H1 (cell line): ENCODE data around the gene KCNJ12. TPM values are rescaled to one million over a fixed set of nuclear protein-coding genes. Genes with fewer than 3 reads are reported as not detected.

Experiments
- CTCF ChIA-PET: fragments of 300-600 bp; sonication (Branson Sonifier 250); formaldehyde crosslinking; loops from one replicate; lab custom pipeline; 2021; ENCODE audit not compliant: partially characterized antibody; lab: Charles Lee
- POLR2A ChIA-PET: fragments of 300-600 bp; sonication (Branson Sonifier 250); formaldehyde crosslinking; loops from one replicate; lab custom pipeline; 2021; ENCODE audit warnings: inconsistent platforms; ENCODE audit not compliant: partially characterized antibody; lab: Charles Lee
- DNase-seq, 2 experiments: peaks; one replicate each; pipeline versions ENCODE4 v3.0.0 to v3.0.0-alpha.2; 2010 to 2022; ENCODE audit warnings: low spot score in 2 of 2, low read depth in 1 of 2, mixed read lengths in 1 of 2
- FAIRE-seq: peaks from 2 replicates; lab custom pipeline; 2011; peaks lifted over from hg19 to GRCh38; lab: Jason Lieb, UNC
- H2AFZ ChIP-seq: 2 replicates; pipeline ENCODE4 v1.8.1; 2012; ENCODE audit warnings: low read length, inconsistent platforms
- H2AK5ac ChIP-seq: 2 replicates; pipeline ENCODE4 v1.6.1; 2013; ENCODE audit warnings: low read depth, low read length
- H2BK120ac ChIP-seq: replicated peaks from 2 replicates; pipeline ENCODE3; 2013; ENCODE audit warnings: low read depth, low read length, inconsistent platforms
- H2BK12ac ChIP-seq: 2 replicates; pipeline ENCODE4 v1.6.1; 2013; ENCODE audit warnings: low read depth, low read length
- H2BK15ac ChIP-seq: 2 replicates; pipeline ENCODE4 v1.6.1; 2013; ENCODE audit warnings: low read length
- H2BK20ac ChIP-seq: 2 replicates; pipeline ENCODE4 v1.6.1; 2013; ENCODE audit warnings: low read length
- H2BK5ac ChIP-seq: 2 replicates; pipeline ENCODE4 v1.6.1; 2013; ENCODE audit warnings: low read depth, low read length
- H3K14ac ChIP-seq: 2 replicates; pipeline ENCODE4 v1.6.1; 2013; ENCODE audit warnings: inconsistent platforms; ENCODE audit not compliant: insufficient read length
- H3K18ac ChIP-seq: 2 replicates; pipeline ENCODE4 v1.6.1; 2013; ENCODE audit warnings: low read length; ENCODE audit errors: extremely low read depth
- H3K23ac ChIP-seq: 2 replicates; pipeline ENCODE4 v1.6.1; 2013; ENCODE audit warnings: inconsistent platforms; ENCODE audit not compliant: insufficient read length
- H3K23me2 ChIP-seq: 2 replicates; pipeline ENCODE4 v1.6.1; 2013; ENCODE audit warnings: low read depth, low read length
- H3K27ac ChIP-seq: 2 replicates; pipeline ENCODE4 v1.6.1; 2011; ENCODE audit warnings: low read depth, low read length, inconsistent platforms
- H3K27me3 ChIP-seq, 4 experiments: replicated peaks in 1 of 4; 1 replicate in 1 of 4; 2 replicates in 3 of 4; pipeline versions ENCODE4 v1.6.1 to v1.8.1; 2011 to 2013; ENCODE audit warnings: low read length in 3 of 4, mild to moderate bottlenecking in 3 of 4, inconsistent platforms in 2 of 4, mixed read lengths in 2 of 4, moderate library complexity in 1 of 4; ENCODE audit not compliant: control insufficient read depth in 3 of 4, insufficient read depth in 3 of 4; ENCODE audit errors: extremely low read depth in 1 of 4
- H3K36me3 ChIP-seq, 4 experiments: 2 replicates each; pipeline versions ENCODE4 v1.6.1 to v1.8.1; 2011 to 2013; ENCODE audit warnings: mild to moderate bottlenecking in 4 of 4, low read length in 3 of 4, moderate library complexity in 2 of 4, control low read depth in 1 of 4, inconsistent platforms in 1 of 4; ENCODE audit not compliant: insufficient read depth in 4 of 4, control insufficient read depth in 2 of 4
- H3K4ac ChIP-seq: replicated peaks from 2 replicates; pipeline ENCODE3; 2013; ENCODE audit warnings: low read length, low read depth, mixed read lengths, inconsistent platforms; ENCODE audit not compliant: insufficient read length
- H3K4me1 ChIP-seq, 4 experiments: replicated peaks in 1 of 4; 1 replicate in 1 of 4; 2 replicates in 3 of 4; pipeline versions ENCODE4 v1.6.1 to v1.8.1; 2011 to 2013; ENCODE audit warnings: low read length in 3 of 4, inconsistent platforms in 2 of 4, mixed read lengths in 1 of 4; ENCODE audit not compliant: insufficient read depth in 4 of 4, control insufficient read depth in 3 of 4
- H3K4me2 ChIP-seq, 2 experiments: 2 replicates each; pipeline versions ENCODE4 v1.6.1 to v1.8.1; 2011 to 2013; ENCODE audit warnings: low read depth in 2 of 2, low read length in 2 of 2, control low read depth in 1 of 2, inconsistent platforms in 1 of 2, mild to moderate bottlenecking in 1 of 2; ENCODE audit not compliant: insufficient read depth in 1 of 2
- H3K4me3 ChIP-seq, 4 experiments: fragments of 200-600, 300-600 bp in 1 of 4; sonication (generic), shearing (Covaris generic), sonication (Bioruptor Twin) in 1 of 4; 2 replicates each; pipeline versions ENCODE4 v1.5.1 to v1.8.1; 2011 to 2016; ENCODE audit warnings: low read length in 4 of 4, low read depth in 3 of 4, control low read depth in 2 of 4, inconsistent platforms in 2 of 4, mild to moderate bottlenecking in 2 of 4, mixed read lengths in 1 of 4, moderate library complexity in 1 of 4; ENCODE audit not compliant: insufficient read depth in 2 of 4; ENCODE audit errors: extremely low read depth in 1 of 4
- H3K56ac ChIP-seq: replicated peaks from 2 replicates; pipeline ENCODE3; 2013; ENCODE audit warnings: low read depth, mild to moderate bottlenecking, mixed read lengths, low read length, inconsistent platforms; ENCODE audit not compliant: insufficient read length
- H3K79me1 ChIP-seq: 2 replicates; pipeline ENCODE4 v1.6.1; 2013; ENCODE audit warnings: low read depth, low read length, control low read depth
- H3K79me2 ChIP-seq, 2 experiments: 2 replicates each; pipeline versions ENCODE4 v1.6.1 to v1.8.1; 2012 to 2013; ENCODE audit warnings: low read length in 2 of 2, mild to moderate bottlenecking in 2 of 2, inconsistent platforms in 1 of 2; ENCODE audit not compliant: insufficient read depth in 2 of 2, control insufficient read depth in 1 of 2
- H3K9ac ChIP-seq, 4 experiments: replicated peaks in 1 of 4; 1 replicate in 1 of 4; 2 replicates in 3 of 4; pipeline versions ENCODE4 v1.6.1 to v1.8.1; 2011 to 2013; ENCODE audit warnings: low read depth in 3 of 4, low read length in 3 of 4, control low read depth in 2 of 4, mild to moderate bottlenecking in 2 of 4, moderate library complexity in 2 of 4, inconsistent platforms in 1 of 4; ENCODE audit errors: extremely low read depth in 1 of 4
- H3K9me3 ChIP-seq, 2 experiments: 2 replicates each; pipeline versions ENCODE4 v1.6.1 to v1.8.1; 2012 to 2013; ENCODE audit warnings: mild to moderate bottlenecking in 2 of 2, moderate library complexity in 2 of 2, control low read depth in 1 of 2, inconsistent platforms in 1 of 2, low read depth in 1 of 2, low read length in 1 of 2, mixed read lengths in 1 of 2; ENCODE audit not compliant: insufficient read depth in 2 of 2
- H4K20me1 ChIP-seq, 2 experiments: replicated peaks in 1 of 2; 2 replicates each; pipeline versions ENCODE3 to v1.8.1; 2011 to 2013; ENCODE audit warnings: inconsistent platforms in 2 of 2, low read length in 2 of 2, mild to moderate bottlenecking in 1 of 2; ENCODE audit not compliant: insufficient read depth in 2 of 2, control insufficient read depth in 1 of 2
- H4K5ac ChIP-seq: 2 replicates; pipeline ENCODE4 v1.6.1; 2013; ENCODE audit warnings: low read length, low read depth, mixed read lengths, inconsistent platforms; ENCODE audit not compliant: insufficient read length
- H4K8ac ChIP-seq: 2 replicates; pipeline ENCODE4 v1.8.0; 2013; ENCODE audit warnings: mild to moderate bottlenecking, moderate library complexity, low read length, inconsistent platforms; ENCODE audit not compliant: insufficient read depth; ENCODE audit errors: extremely low read depth
- H4K91ac ChIP-seq: replicated peaks from 2 replicates; pipeline ENCODE3; 2013; ENCODE audit warnings: low read length, mixed read lengths, inconsistent platforms; ENCODE audit not compliant: insufficient read length
- ATF3 ChIP-seq: IDR thresholded peaks from 2 replicates; pipeline ENCODE4 v1.6.1; 2011; ENCODE audit warnings: low read depth, mild to moderate bottlenecking, low read length; ENCODE audit not compliant: insufficient read depth
- BRCA1 ChIP-seq: IDR thresholded peaks from 2 replicates; pipeline ENCODE4 v1.6.1; 2012; ENCODE audit warnings: low read depth, low read length, improper control_type of control experiment
- CBX5 ChIP-seq: fragments of 300-800, 300-1000 bp; sonication (generic); IDR thresholded peaks from 2 replicates; pipeline ENCODE4 v1.7.1; 2016; ENCODE audit warnings: antibody characterized with exemption, low read length, low read depth
- CHD1 ChIP-seq: IDR thresholded peaks from 2 replicates; pipeline ENCODE4 v1.6.1; 2012; ENCODE audit warnings: low read depth, low read length, improper control_type of control experiment
- CHD2 ChIP-seq: IDR thresholded peaks from 2 replicates; pipeline ENCODE4 v1.6.1; 2012; ENCODE audit warnings: low read length, improper control_type of control experiment
- GABPA ChIP-seq: IDR thresholded peaks from 2 replicates; pipeline ENCODE4 v1.6.1; 2011; ENCODE audit warnings: mild to moderate bottlenecking, low read length, moderate library complexity, borderline replicate concordance; ENCODE audit not compliant: insufficient read depth
- NRF1 ChIP-seq: IDR thresholded peaks from 2 replicates; pipeline ENCODE4 v1.6.1; 2011; ENCODE audit warnings: mild to moderate bottlenecking, low read depth, low read length, improper control_type of control experiment
- PHF8 ChIP-seq: fragments of 200-600 bp; sonication (generic); conservative IDR thresholded peaks from 2 replicates; pipeline ENCODE4 v1.7.1; 2012; ENCODE audit warnings: low read depth, mild to moderate bottlenecking, inconsistent platforms, low read length, moderate library complexity
- POLR2A ChIP-seq, 2 experiments: IDR thresholded peaks; 1 replicate in 1 of 2; 2 replicates in 1 of 2; pipeline ENCODE4 v1.6.1; 2011; ENCODE audit warnings: low read depth in 2 of 2, low read length in 2 of 2, mild to moderate bottlenecking in 2 of 2; ENCODE audit errors: control extremely low read depth in 1 of 2
- RXRA ChIP-seq: IDR thresholded peaks from 2 replicates; pipeline ENCODE4 v1.6.1; 2011; ENCODE audit warnings: low read depth, mild to moderate bottlenecking, low read length, moderate library complexity; ENCODE audit not compliant: insufficient read depth
- SAP30 ChIP-seq: fragments of 300-600 bp; sonication (generic); IDR thresholded peaks from 2 replicates; pipeline ENCODE4 v1.7.1; 2012; ENCODE audit warnings: low read length, moderate library complexity, mild to moderate bottlenecking, inconsistent platforms; ENCODE audit not compliant: insufficient read depth, insufficient replicate concordance
- whole genome bisulfite sequencing, 2 experiments: shearing (Covaris generic) in 1 of 2; methylation state at CpG; one replicate each; pipeline versions ENCODE4 v1.1.6 to v1.1.7; 2013 to 2015; ENCODE audit warnings: low lambda C conversion rate in 2 of 2, mixed read lengths in 2 of 2, inconsistent platforms in 1 of 2, low coverage in 1 of 2, missing lambda C conversion rate in 1 of 2; ENCODE audit not compliant: insufficient replicate concordance in 2 of 2, insufficient coverage in 1 of 2, insufficient read length in 1 of 2; ENCODE audit errors: extremely low coverage in 1 of 2, missing lambda C conversion rate in 1 of 2; 5-methylcytosine and 5-hydroxymethylcytosine counted together
- polyA plus RNA-seq, 7 experiments: library from polyadenylated mRNA; depleted of rRNA in 3 of 7; stranded (reverse) in 5 of 7; unstranded in 2 of 7; fragments of >200 nt in 5 of 7; fragments of 200-250 nt in 2 of 7; gene quantifications; 1 replicate in 5 of 7; 2 replicates in 1 of 7; 4 replicates in 1 of 7; pipeline versions ENCODE4 v1.2.1 to v1.2.3, GENCODE V29; 2011 to 2013; ENCODE audit warnings: missing spikeins in 2 of 7, mixed read lengths in 2 of 7
- total RNA-seq: library from RNA; stranded (reverse); fragmentation: NEBNext Ultra II Directional; extraction: Animal tissue kit (Norgen Biotek cat#: 25700); gene quantifications from 2 replicates; pipeline ENCODE4 v1.2.1, GENCODE V29; 2021

The KCNJ12 gene
- total and polyA plus RNA-seq, 2 of the 8 experiments (the other 6 are each of a cell fraction or from before 2014, with no cell fraction given) = 1.2 to 1.5 TPM

- no peak overlapping the region for H3K23ac ChIP-seq
- H3K9ac ChIP-seq = no peak overlapping the region
- H3K56ac ChIP-seq = no peak overlapping the region
- TF ChIP-seq PHF8 = no peak
- TF ChIP-seq CHD1 = no peak
- no peak for TF ChIP-seq CHD2
- TF ChIP-seq GABPA = no peak
- TF ChIP-seq ATF3 = no peak
- TF ChIP-seq NRF1 = no peak
- TF ChIP-seq CBX5 = no peak
- no peak for TF ChIP-seq RXRA
- TF ChIP-seq SAP30 = no peak
- no peak for TF ChIP-seq BRCA1
- no peak for TF ChIP-seq POLR2A (IDR thresholded peaks at IDR 0.05; ENCODE audit: control extremely low read depth in 1 of 2, low read depth in 2 of 2, low read length in 2 of 2)
- no peaks in the 10 kb centered on the region; a peak in 1 of 7 replicates for H3K4me1 ChIP-seq
- no peak overlapping the region for H3K18ac ChIP-seq
- no peak overlapping the region for H2AFZ ChIP-seq
- CTCF ChIA-PET = interaction anchor here (1.1 to 2.7 kb wide), 3 partner anchors 15 to 94 kb away, joined by 3 to 13 read pairs (median 3); no protein-coding TSS in a partner anchor
- H4K8ac ChIP-seq = peak overlapping the region; percentile 25; the same call in 1 of the 2 replicates
- H2BK5ac ChIP-seq = no peak overlapping the region
- POLR2A ChIA-PET = interaction anchor here (0.8 kb wide), 1 partner anchor 45 kb away, joined by 3 read pairs; no protein-coding TSS in a partner anchor
- no peak overlapping the region for H4K91ac ChIP-seq
- no peak overlapping the region for H2BK15ac ChIP-seq
- no peak overlapping the region for H4K5ac ChIP-seq
- H2BK12ac ChIP-seq = no peak overlapping the region
- no peaks in the 10 kb centered on the region for H3K79me2 ChIP-seq
- no peak overlapping the region for H3K4ac ChIP-seq
- no peak overlapping the region for H3K4me2 ChIP-seq
- no peak overlapping the region for H2BK20ac ChIP-seq
- H3K23me2 ChIP-seq = no peaks in the 10 kb centered on the region
- no peak overlapping the region for H3K27ac ChIP-seq
- H3K9me3 ChIP-seq = peaks cover 0 to 12% of the 10 kb centered on the region in 2 experiments; a peak in 2 of 4 replicates
- H3K4me3 ChIP-seq = no peak overlapping the region
- FAIRE-seq = no peak
- no peak overlapping the region for H2BK120ac ChIP-seq
- no peaks in the 10 kb centered on the region for H3K36me3 ChIP-seq
- no peak overlapping the region for H3K14ac ChIP-seq
- WGBS, 2 experiments = 88% methylated on average over 20 of the region's 21 CpGs; no CpG with 5 or more reads in 1 of the 2 experiments
- DNase-seq = no peak
- H3K79me1 ChIP-seq = no peaks in the 10 kb centered on the region
- H3K27me3 ChIP-seq = no peaks in the 10 kb centered on the region
- H2AK5ac ChIP-seq = no peak overlapping the region
- peaks cover 0 to 4% of the 10 kb centered on the region in 2 experiments for H4K20me1 ChIP-seq
These were observed 42.5 kb downstream of the KCNJ12 start for GRCh38 chr17:21418446-21419298.
